Ovary (tissue), 3 donors: ENCODE measurements around the gene CISD2.

ENCODE experiments used
- EP300 ChIP-seq: sonication (generic); formaldehyde crosslinking; IDR thresholded peaks from one replicate; pipeline ENCODE4 v1.6.1; 2017; ENCODE audit warnings: antibody characterized with exemption
- POLR2A ChIP-seq: fragments of 450-650 bp; IDR thresholded peaks from one replicate; pipeline ENCODE4 v1.6.1; 2017; ENCODE audit warnings: antibody characterized with exemption, mild to moderate bottlenecking, moderate library complexity
- TF ChIP-seq, protein P1 (sequence below), 3 donors: fragments of 450-650 bp in 2 of 3; fragments of 200-600 bp in 1 of 3; IDR thresholded peaks; one replicate each; pipeline versions ENCODE4 v1.5.1 to v1.8.0; 2016 to 2022; ENCODE audit warnings: antibody characterized with exemption in 3 of 3, mild to moderate bottlenecking in 1 of 3
- donor health status: DM: no; HTN: no; CAD: no.

DNA sequence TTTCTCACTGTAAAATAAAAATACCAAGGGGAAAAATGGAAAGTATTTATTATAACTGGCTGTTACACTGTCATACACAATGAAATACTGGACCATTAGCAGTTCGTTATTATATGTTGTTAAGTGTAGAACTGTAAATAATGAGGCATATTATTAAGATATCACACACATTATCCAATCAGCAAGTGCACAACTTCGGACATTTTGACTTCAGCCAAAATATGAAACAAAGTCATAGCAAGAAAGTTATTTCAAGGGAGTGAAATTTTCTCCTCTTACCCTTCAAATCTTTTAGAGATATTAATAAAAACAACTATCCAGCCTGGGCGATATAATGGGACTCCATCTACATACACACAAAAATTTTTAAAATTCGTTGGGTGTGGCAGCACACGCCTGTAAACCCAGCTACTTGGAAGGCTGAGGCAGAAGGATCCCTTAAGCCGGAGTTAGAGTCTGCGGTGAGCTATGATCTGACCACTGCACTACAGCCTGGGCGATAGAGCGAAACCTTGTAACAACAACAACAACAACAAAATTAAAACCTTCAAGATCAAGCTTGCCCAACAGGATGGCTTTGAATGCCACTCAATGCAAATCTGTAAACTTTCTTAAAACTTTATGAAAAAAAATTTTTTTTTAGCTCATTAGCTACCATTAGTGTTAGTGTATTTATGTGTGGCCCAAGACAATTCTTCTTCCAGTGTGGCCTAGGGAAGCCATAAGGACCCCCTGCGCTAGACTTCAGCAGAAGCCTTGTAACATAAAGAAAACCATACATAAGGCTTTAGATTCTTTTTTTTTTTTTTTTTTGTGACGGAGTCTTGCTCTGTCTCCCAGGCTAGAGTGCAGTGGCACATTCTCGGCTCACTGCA is 1.3 kb upstream of the CISD2 start:
- no peak for TF ChIP-seq POLR2A
- TF ChIP-seq, protein P1, sequence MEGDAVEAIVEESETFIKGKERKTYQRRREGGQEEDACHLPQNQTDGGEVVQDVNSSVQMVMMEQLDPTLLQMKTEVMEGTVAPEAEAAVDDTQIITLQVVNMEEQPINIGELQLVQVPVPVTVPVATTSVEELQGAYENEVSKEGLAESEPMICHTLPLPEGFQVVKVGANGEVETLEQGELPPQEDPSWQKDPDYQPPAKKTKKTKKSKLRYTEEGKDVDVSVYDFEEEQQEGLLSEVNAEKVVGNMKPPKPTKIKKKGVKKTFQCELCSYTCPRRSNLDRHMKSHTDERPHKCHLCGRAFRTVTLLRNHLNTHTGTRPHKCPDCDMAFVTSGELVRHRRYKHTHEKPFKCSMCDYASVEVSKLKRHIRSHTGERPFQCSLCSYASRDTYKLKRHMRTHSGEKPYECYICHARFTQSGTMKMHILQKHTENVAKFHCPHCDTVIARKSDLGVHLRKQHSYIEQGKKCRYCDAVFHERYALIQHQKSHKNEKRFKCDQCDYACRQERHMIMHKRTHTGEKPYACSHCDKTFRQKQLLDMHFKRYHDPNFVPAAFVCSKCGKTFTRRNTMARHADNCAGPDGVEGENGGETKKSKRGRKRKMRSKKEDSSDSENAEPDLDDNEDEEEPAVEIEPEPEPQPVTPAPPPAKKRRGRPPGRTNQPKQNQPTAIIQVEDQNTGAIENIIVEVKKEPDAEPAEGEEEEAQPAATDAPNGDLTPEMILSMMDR (IDR thresholded peaks at IDR 0.05): no peak
- TF ChIP-seq EP300: no peak
